NCI-H82 treated with DMSO at 0.1 percent for 48 hours (cell line): ENCODE measurements around the gene TMEM63C.

Experiments
- DNase-seq: peaks from one replicate; lab custom pipeline; 2025; ENCODE audit not compliant: unreplicated experiment; lab: John Stamatoyannopoulos, UW

Gene TMEM63C

DNA sequence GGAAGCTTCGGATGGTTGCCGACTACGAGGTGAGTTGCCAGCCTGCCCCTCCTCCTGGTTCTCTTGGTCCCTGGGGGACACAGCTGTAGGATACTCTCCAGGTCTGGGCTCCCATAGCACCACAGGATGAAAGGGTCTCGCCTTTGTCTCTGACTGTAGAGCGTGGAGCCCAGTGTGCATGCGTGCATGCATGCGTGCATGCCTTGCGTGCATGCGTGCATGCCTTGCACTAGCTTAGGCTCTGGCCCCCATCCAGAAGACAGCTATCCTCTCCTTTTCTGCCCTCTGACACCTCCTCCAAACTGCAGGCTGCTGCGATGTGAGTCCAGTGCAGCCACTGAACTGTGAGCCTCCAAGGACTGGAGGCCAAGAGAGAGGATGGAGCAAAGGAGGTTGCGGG, 70.3 kb downstream of the TMEM63C start:
- DNase-seq: no peak

DNA sequence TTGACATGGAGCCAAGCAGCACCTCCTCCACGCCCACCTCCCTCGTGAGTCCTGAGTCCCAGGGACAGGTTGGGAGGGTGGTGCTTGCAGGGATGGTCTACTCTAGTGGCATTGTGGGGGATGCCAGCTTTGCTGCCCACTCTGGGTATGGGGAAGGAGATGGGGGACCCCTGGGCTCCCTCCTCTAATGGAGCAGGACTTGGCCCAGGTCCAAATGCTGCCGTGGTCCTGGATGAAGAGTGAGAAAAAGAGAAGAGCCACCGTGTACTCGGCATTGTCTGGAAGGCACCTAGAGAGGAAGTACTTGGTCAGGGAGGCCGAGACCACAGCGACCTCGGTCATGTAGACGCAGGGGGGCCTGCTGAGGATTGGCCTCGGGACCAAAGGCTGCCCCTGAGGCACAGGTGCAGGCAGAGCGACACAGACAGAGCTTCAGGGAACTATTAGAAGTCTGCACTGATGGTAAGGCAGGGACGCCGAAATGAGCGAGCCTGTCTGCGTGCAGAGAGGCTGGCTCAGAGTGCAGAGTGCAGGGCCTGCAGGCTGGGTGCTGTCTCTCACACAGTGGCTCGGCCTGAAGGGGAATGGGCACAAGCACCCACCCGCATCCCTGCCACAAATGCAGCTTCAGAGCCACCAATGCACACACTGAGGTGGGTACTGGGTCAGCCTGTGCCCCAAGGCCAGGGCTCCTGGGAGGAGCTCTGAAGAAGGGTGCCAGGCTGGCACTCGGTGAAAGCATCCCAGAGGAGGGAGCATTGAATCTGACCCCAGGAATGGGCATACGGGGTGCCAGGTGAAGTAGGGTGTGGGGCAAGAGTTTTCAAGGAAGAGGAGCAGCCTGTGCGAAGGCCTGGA, 72.0 kb downstream of the TMEM63C start:
- no peak for DNase-seq

GRCh38 chr14:77256694-77257093, 75.1 kb downstream of the TMEM63C start:
- no peak for DNase-seq

DNA sequence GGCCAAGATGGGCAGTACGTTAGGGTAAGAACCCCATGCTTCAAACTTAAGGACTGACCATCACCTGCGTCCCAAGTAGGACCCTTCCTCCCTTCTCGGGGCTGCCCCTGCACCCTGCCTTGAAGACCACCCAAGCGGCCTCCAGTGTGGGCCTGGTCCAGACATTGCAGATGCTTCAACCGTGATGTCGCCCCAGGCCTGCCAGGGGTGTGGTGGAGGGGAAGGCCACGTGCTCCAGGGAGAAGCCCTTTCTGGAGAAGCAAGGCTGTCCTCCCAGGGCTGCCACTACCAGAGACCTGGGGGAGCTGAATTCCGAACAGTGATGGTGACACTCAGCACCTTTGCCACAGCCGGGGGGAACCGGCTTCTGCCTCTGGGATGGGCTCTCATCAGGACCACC, 76.1 kb downstream of the TMEM63C start:
- no peak for DNase-seq

DNA sequence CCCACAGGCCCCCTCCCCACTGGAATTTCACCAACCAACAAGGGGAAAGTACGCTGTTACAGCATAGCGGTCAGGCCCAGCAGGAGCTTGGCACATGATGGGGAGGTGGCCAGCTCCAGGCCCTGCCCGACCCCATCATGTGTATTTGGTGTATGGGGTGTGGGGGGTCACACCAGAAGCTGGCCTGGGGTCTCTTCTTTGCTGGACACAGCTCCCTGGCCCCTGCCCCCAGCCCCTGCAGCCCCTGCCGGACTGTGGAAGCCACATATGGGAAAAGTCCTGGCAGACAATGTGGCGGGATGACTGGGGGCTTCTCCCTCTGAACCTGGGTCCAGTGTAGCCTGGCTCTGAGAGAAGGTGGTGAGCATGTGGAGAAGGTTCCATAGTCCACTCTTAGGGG, 77.0 kb downstream of the TMEM63C start:
- no peak for DNase-seq

GRCh38 chr14:77259025-77259715, 77.6 kb downstream of the TMEM63C start:
- DNase-seq: no peak

- DNase-seq: no peak
These were observed 78.6 kb downstream of the TMEM63C start for GRCh38 chr14:77260199-77260598.

GRCh38 chr14:77260631-77261030, 79.0 kb downstream of the TMEM63C start:
- DNase-seq: no peak

DNA sequence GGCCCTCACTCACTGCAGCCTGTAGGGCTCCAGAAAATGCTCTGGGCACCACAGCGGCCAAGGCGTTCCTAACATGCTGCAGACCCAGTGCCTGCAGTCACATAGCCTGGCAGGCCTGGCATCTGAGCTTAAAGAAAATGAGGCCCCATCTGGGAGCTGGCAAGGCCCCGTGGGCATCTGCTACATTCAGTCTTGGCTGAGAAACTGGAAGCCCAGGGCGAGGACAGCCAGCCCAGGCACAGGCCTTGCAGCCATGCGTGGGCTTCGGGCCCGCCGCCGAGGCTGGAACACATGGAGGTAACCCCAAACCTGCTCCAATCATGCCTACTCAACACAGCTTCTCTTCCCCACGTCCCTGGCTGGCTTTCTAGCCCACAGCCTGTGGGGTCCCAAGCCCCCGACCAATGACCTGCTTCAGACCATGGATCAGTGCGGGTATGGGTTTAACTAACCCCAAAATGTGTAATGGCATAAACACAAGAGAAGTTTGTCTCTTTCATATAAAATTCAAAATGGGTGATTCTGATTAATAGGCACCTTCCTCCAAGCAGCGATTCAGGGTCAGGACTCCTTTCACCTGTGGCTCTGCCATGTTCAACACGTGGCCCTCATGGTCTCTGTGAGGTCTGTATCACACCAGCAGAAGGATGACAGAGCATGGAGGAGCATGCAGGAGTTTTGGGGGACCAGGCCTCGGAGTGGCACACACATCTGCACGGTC, 83.0 kb downstream of the TMEM63C start:
- DNase-seq: no peak

- DNase-seq: no peak
These were observed 83.6 kb downstream of the TMEM63C start for GRCh38 chr14:77265187-77265515.

DNA sequence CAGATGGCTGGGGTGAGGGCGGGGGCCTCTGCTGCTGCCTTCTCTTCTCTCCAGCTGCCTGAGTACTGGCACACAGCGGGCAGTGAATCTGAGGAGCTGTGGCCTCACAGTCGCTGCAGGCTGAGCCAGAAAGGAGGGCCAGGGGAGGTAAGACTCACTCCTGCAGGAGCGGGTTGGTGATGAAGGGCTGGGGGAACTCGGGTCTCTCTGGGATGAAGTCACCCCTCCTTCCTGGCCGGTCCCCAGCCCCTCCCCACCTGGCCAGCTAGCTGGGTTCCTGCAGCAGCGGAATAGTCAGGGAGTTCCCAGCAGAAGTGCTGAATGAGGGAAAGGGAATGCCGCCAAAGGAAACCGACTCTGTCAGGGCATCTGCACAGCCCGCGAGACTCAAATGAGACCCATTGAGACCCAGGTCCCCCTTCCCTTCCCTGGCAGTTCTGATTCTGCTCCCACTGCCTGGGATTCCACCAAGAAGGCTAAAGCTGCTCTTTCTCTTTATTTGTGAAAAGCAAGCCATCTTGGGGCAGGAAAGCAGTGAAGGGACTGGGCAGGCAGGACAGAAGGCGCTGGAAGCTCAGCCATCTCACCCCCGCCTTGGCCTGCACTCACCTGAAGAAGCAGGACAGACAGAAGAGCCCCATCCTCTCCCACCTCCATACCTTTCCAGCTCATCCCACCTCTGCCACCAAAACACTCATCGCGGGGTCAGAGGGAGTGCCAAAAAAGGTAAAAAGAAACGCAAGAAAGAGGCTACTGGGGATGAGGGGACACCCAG, 84.2 kb downstream of the TMEM63C start:
- no peak for DNase-seq

DNA sequence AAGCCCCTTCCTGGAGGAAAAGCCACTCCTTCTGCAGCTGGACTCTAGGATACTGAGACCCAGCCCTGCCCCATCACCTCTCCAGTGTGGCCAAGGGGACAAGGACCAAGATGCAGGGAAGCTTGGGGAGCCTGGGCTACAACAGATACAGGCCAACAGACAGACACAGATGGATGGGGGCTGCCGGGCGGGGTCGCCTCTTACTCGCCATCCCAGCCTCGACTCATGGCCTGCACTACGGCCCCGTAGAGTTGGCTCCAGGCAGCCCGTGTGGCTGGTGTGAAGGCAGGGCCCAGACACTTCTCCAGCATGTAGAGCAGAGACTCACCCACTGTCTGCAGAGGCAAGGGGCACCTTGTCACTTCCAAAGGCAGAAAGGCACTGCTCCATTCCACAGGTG, 84.7 kb downstream of the TMEM63C start:
- no peak for DNase-seq

- no peak for DNase-seq
These were observed 86.5 kb downstream of the TMEM63C start for GRCh38 chr14:77267937-77268699.

DNA sequence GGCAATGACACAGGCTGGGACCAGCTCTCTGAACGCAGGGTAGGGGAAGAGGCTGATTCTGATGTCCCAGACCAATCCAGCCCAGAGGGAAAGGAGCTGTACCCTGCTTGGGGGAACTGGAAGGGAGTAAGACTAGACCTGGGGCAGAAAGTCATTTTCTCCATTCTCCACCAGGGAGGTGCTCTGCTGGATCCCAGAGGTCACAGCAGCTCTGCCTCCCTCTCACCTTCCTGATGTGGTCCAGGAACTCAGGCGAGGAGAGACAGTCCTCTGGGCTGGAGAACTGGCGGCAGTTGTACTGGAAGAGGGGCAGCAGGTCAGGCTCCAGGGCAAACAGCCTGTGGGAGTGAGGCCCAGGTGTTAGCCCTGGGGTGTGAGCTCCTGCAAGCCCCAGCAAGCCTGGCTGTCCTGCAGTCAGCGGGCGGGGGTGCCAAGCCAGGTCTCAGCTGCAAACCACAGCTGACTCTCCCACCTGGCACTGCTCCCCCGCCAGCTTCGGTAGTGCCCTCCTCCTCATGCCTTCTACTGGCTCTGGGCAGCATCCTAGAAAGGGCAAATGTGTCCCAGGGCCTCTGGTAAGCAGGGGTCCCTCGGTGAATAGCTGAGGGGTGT, 87.5 kb downstream of the TMEM63C start:
- DNase-seq: no peak

- DNase-seq: no peak
These were observed 88.9 kb downstream of the TMEM63C start for GRCh38 chr14:77270361-77271112.

- DNase-seq: no peak
These were observed 89.6 kb downstream of the TMEM63C start, which contains the start of gene NGB for GRCh38 chr14:77271113-77271710. Gene NGB, minus strand, starts transcription at chr14:77271206. Its CDS starts 269 bp downstream, at chr14:77270937.

DNA sequence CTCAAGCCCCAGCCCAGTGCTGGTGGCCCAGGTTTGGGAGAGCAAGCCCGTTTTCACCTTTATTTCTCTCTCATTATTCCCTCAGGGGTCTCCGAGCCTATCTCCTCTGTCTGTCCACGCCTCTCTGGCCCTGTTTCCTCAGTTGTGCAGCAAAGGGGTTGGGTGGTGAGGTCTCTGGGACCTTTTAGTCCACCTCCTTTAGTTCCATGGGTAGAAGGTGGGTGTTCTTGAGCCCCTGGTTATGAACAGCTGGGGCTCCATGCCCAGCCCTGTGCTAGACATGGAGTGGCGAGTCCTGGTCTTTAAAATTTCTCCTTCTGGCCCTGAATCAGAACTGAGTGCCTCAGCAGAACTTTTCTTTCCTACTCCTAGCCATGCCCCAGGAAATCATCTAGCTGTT, 90.7 kb downstream of the TMEM63C start:
- DNase-seq: no peak

GRCh38 chr14:77273796-77274195, 92.2 kb downstream of the TMEM63C start:
- DNase-seq: no peak

GRCh38 chr14:77275041-77275580, 93.5 kb downstream of the TMEM63C start:
- DNase-seq: no peak
